ENCODE measurements around the gene SH3BGRL.

- no peak for TF ChIP-seq CTCF (IDR thresholded peaks at IDR 0.05 in 4 of 5, conservative IDR thresholded peaks at IDR 0.05 in 1 of 5)
- TF ChIP-seq POLR2A (IDR thresholded peaks at IDR 0.05): no peak
These were observed 831 bp upstream of the SH3BGRL start for GRCh38 chrX:81201071-81201470.
